ENCODE measurements around the gene CXCL6. TPM values are rescaled to one million over a fixed set of nuclear protein-coding genes. Genes with fewer than 3 reads are reported as not detected.

The CXCL6 gene
- polyA plus RNA-seq, 1 of the 3 experiments (the other 2 are of a cell fraction): 0.02 TPM

DNA sequence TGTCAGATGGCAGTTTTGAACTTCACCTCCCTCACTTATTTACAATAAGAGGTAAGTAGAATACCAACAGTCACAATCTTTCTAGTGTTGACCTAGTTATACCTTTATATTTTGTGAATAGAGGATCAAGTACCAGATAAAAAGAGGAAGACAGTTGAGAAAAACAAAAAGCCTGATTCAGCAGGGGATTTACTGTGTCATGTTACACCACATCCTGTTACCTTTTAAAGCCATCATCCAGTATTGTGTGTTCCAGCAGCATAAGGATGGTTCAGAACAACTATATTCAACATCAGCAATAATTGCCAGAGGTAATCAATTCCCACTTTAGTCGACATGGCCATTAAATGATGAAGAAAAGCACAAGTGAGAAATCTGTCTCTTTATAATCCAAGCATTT lies 21.3 kb upstream of the CXCL6 start:
- Histone ChIP-seq H3K79me2 (ENCODE audit: insufficient read depth) (no peaks in the 10 kb centered on the region), H3K27me3 (ENCODE audit: insufficient read depth) (no peaks in the 10 kb centered on the region), H3F3A (replicated peaks; ENCODE audit: insufficient read depth) (no peaks in the 10 kb centered on the region), H3K36me3 (replicated peaks in 1 of 2; ENCODE audit: control insufficient read depth in 1 of 2, insufficient read depth in 2 of 2, low read length in 1 of 2) (no peaks in the 10 kb centered on the region), H2AFZ (ENCODE audit: low read depth) (no peak overlapping the region), H3K9me2 (no peaks in the 10 kb centered on the region), H3K9me3 (no peaks in the 10 kb centered on the region), H3K9ac (no peak overlapping the region), H3K4me2 (no peak overlapping the region), H3K4me3 (ENCODE audit: low read depth in 2 of 2, low read length in 1 of 2) (no peak overlapping the region), H3K4me1 (ENCODE audit: control insufficient read depth in 1 of 2, insufficient read depth in 2 of 2, low read depth in 1 of 2, low read length in 1 of 2) (no peaks in the 10 kb centered on the region), H3K27ac (ENCODE audit: low read depth in 2 of 2, low read length in 1 of 2) (no peak overlapping the region), H4K20me1 (ENCODE audit: insufficient read depth) (no peaks in the 10 kb centered on the region)
- DNase-seq: no peak
- POLR2A ChIA-PET: no interaction called here
- TF ChIP-seq FOSL2 (IDR thresholded peaks at IDR 0.05; ENCODE audit: borderline replicate concordance, low read depth) (no peak), EZH2phosphoT487 (IDR thresholded peaks at IDR 0.05; ENCODE audit: borderline replicate concordance, low read depth) (no peak), NRF1 (IDR thresholded peaks at IDR 0.05; ENCODE audit: low read depth, low read length) (no peak), NFIC (IDR thresholded peaks at IDR 0.05; ENCODE audit: borderline replicate concordance) (no peak), EP300 (IDR thresholded peaks at IDR 0.05; ENCODE audit: borderline replicate concordance in 1 of 2, low read depth in 1 of 2, low read length in 1 of 2) (no peak), SMC3 (IDR thresholded peaks at IDR 0.05; ENCODE audit: low read depth, low read length) (no peak), RCOR1 (IDR thresholded peaks at IDR 0.05; ENCODE audit: low read length) (no peak), CHD2 (IDR thresholded peaks at IDR 0.05; ENCODE audit: low read length, partially characterized antibody) (no peak), GABPA (IDR thresholded peaks at IDR 0.05; ENCODE audit: low read depth) (no peak), GATA2 (CRISPR knock-in tag; IDR thresholded peaks at IDR 0.05) (no peak)
- TF ChIP-seq, protein P1, sequence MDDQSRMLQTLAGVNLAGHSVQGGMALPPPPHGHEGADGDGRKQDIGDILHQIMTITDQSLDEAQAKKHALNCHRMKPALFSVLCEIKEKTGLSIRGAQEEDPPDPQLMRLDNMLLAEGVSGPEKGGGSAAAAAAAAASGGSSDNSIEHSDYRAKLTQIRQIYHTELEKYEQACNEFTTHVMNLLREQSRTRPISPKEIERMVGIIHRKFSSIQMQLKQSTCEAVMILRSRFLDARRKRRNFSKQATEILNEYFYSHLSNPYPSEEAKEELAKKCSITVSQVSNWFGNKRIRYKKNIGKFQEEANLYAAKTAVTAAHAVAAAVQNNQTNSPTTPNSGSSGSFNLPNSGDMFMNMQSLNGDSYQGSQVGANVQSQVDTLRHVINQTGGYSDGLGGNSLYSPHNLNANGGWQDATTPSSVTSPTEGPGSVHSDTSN (IDR thresholded peaks at IDR 0.05): no peak
- TF ChIP-seq, protein P2, sequence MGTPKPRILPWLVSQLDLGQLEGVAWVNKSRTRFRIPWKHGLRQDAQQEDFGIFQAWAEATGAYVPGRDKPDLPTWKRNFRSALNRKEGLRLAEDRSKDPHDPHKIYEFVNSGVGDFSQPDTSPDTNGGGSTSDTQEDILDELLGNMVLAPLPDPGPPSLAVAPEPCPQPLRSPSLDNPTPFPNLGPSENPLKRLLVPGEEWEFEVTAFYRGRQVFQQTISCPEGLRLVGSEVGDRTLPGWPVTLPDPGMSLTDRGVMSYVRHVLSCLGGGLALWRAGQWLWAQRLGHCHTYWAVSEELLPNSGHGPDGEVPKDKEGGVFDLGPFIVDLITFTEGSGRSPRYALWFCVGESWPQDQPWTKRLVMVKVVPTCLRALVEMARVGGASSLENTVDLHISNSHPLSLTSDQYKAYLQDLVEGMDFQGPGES (IDR thresholded peaks at IDR 0.05; ENCODE audit: low read depth, low read length): no peak
- TF ChIP-seq, protein P3, sequence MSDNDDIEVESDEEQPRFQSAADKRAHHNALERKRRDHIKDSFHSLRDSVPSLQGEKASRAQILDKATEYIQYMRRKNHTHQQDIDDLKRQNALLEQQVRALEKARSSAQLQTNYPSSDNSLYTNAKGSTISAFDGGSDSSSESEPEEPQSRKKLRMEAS (IDR thresholded peaks at IDR 0.05; ENCODE audit: low read depth): no peak
- TF ChIP-seq, protein P4, sequence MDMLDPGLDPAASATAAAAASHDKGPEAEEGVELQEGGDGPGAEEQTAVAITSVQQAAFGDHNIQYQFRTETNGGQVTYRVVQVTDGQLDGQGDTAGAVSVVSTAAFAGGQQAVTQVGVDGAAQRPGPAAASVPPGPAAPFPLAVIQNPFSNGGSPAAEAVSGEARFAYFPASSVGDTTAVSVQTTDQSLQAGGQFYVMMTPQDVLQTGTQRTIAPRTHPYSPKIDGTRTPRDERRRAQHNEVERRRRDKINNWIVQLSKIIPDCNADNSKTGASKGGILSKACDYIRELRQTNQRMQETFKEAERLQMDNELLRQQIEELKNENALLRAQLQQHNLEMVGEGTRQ (IDR thresholded peaks at IDR 0.05; ENCODE audit: borderline replicate concordance, low read depth, low read length): no peak
- TF ChIP-seq, protein P5, sequence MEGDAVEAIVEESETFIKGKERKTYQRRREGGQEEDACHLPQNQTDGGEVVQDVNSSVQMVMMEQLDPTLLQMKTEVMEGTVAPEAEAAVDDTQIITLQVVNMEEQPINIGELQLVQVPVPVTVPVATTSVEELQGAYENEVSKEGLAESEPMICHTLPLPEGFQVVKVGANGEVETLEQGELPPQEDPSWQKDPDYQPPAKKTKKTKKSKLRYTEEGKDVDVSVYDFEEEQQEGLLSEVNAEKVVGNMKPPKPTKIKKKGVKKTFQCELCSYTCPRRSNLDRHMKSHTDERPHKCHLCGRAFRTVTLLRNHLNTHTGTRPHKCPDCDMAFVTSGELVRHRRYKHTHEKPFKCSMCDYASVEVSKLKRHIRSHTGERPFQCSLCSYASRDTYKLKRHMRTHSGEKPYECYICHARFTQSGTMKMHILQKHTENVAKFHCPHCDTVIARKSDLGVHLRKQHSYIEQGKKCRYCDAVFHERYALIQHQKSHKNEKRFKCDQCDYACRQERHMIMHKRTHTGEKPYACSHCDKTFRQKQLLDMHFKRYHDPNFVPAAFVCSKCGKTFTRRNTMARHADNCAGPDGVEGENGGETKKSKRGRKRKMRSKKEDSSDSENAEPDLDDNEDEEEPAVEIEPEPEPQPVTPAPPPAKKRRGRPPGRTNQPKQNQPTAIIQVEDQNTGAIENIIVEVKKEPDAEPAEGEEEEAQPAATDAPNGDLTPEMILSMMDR (IDR thresholded peaks at IDR 0.05): no peak
- CTCF ChIA-PET: no interaction called here
- WGBS (ENCODE audit: low lambda C conversion rate): 0% methylated on average over 1 of the region's 1 CpG
